ENCODE results near the gene KDR. TPM values are rescaled to one million over a fixed set of nuclear protein-coding genes. Genes with fewer than 3 reads are reported as not detected.
A peak's percentile ranks its signal among the peaks of the same experiment; 100 is the strongest.

Gene KDR
- polyA plus RNA-seq, 1 of the 3 experiments (the other 2 are of a cell fraction) = not detected

- H3K9me2 ChIP-seq = no peaks in the 10 kb centered on the region
- peaks cover 7% of the 10 kb centered on the region; the same call in 1 of the 2 replicates for H3K27me3 ChIP-seq (ENCODE audit: insufficient read depth)
- WGBS (ENCODE audit: low lambda C conversion rate) = 49% methylated on average over 3 of the region's 3 CpGs
- ChIA-PET POLR2A (no interaction called here), CTCF (no interaction called here)
- H4K20me1 ChIP-seq (ENCODE audit: insufficient read depth) = no peaks in the 10 kb centered on the region
- no peak overlapping the region for H2AFZ ChIP-seq (ENCODE audit: low read depth)
- no peak overlapping the region for H3K27ac ChIP-seq (ENCODE audit: low read depth in 2 of 2, low read length in 1 of 2)
- H3K4me2 ChIP-seq = no peak overlapping the region
- no peak for DNase-seq
- H3F3A ChIP-seq (replicated peaks; ENCODE audit: insufficient read depth) = no peaks in the 10 kb centered on the region
- H3K36me3 ChIP-seq (replicated peaks in 1 of 2; ENCODE audit: control insufficient read depth in 1 of 2, insufficient read depth in 2 of 2, low read length in 1 of 2) = no peaks in the 10 kb centered on the region
- H3K9ac ChIP-seq = no peak overlapping the region
- no peaks in the 10 kb centered on the region for H3K79me2 ChIP-seq (ENCODE audit: insufficient read depth)
- TF ChIP-seq USF1 (IDR thresholded peaks at IDR 0.05; ENCODE audit: borderline replicate concordance, low read depth) (no peak), SMC3 (IDR thresholded peaks at IDR 0.05; ENCODE audit: low read depth, low read length) (no peak), CTCF (IDR thresholded peaks at IDR 0.05) (no peak), GATA2 (CRISPR knock-in tag; IDR thresholded peaks at IDR 0.05) (no peak), YY1 (IDR thresholded peaks at IDR 0.05; ENCODE audit: low read depth) (no peak), JUND (IDR thresholded peaks at IDR 0.05) (no peak)
- no peaks in the 10 kb centered on the region for H3K9me3 ChIP-seq
- peaks cover 0 to 8% of the 10 kb centered on the region in 2 experiments; a peak in 2 of 4 replicates for H3K4me1 ChIP-seq (ENCODE audit: control insufficient read depth in 1 of 2, insufficient read depth in 2 of 2, low read depth in 1 of 2, low read length in 1 of 2)
- no peak overlapping the region for H3K4me3 ChIP-seq (ENCODE audit: low read depth in 2 of 2, low read length in 1 of 2)
Observed at GRCh38 chr4:55127053-55127452, 1.7 kb upstream of the KDR start.

GRCh38 chr4:55125763-55126541 is 557 bp upstream of the KDR start:
- Histone ChIP-seq H3K9ac (no peak overlapping the region), H3K27ac (ENCODE audit: low read depth in 2 of 2, low read length in 1 of 2) (no peak overlapping the region), H3K79me2 (ENCODE audit: insufficient read depth) (no peaks in the 10 kb centered on the region), H3K4me3 (ENCODE audit: low read depth in 2 of 2, low read length in 1 of 2) (peak overlapping the region; percentile 52 to 65), H3K9me3 (no peaks in the 10 kb centered on the region), H3K4me2 (peak overlapping the region; percentile 82), H3K27me3 (ENCODE audit: insufficient read depth) (peaks cover 7% of the 10 kb centered on the region; the same call in 1 of the 2 replicates), H4K20me1 (ENCODE audit: insufficient read depth) (no peaks in the 10 kb centered on the region), H2AFZ (ENCODE audit: low read depth) (peak overlapping the region; percentile 79; the same call in 1 of the 2 replicates), H3K36me3 (replicated peaks in 1 of 2; ENCODE audit: control insufficient read depth in 1 of 2, insufficient read depth in 2 of 2, low read length in 1 of 2) (no peaks in the 10 kb centered on the region), H3K4me1 (ENCODE audit: control insufficient read depth in 1 of 2, insufficient read depth in 2 of 2, low read depth in 1 of 2, low read length in 1 of 2) (peaks cover 0 to 8% of the 10 kb centered on the region in 2 experiments; a peak in 2 of 4 replicates), H3F3A (replicated peaks; ENCODE audit: insufficient read depth) (no peaks in the 10 kb centered on the region), H3K9me2 (no peaks in the 10 kb centered on the region)
- no peak for TF ChIP-seq IRF3 (IDR thresholded peaks at IDR 0.05; ENCODE audit: low read depth, low read length)
- TF ChIP-seq USF2 (IDR thresholded peaks at IDR 0.05; ENCODE audit: borderline replicate concordance, low read depth, low read length) = no peak
- TF ChIP-seq PBX3 (IDR thresholded peaks at IDR 0.05) = no peak
- no peak for TF ChIP-seq JUND (IDR thresholded peaks at IDR 0.05)
- no peak for TF ChIP-seq SIN3A (IDR thresholded peaks at IDR 0.05; ENCODE audit: borderline replicate concordance, low read depth, low read length)
- TF ChIP-seq FOSL2 (IDR thresholded peaks at IDR 0.05; ENCODE audit: borderline replicate concordance, low read depth) = no peak
- TF ChIP-seq USF1 (IDR thresholded peaks at IDR 0.05; ENCODE audit: borderline replicate concordance, low read depth) = no peak
- no peak for TF ChIP-seq GABPA (IDR thresholded peaks at IDR 0.05; ENCODE audit: low read depth)
- no peak for TF ChIP-seq EZH2phosphoT487 (IDR thresholded peaks at IDR 0.05; ENCODE audit: borderline replicate concordance, low read depth)
- no peak for TF ChIP-seq NFIC (IDR thresholded peaks at IDR 0.05; ENCODE audit: borderline replicate concordance)
- no peak for TF ChIP-seq YY1 (IDR thresholded peaks at IDR 0.05; ENCODE audit: low read depth)
- TF ChIP-seq CTCF (IDR thresholded peaks at IDR 0.05) = no peak
- ChIA-PET POLR2A (no interaction called here), CTCF (interaction anchor here (0.8 to 1.0 kb wide), 2 partner anchors 24 to 155 kb away, joined by 3 to 4 read pairs; no protein-coding TSS in a partner anchor)
- WGBS (ENCODE audit: low lambda C conversion rate) = 3% methylated on average over 25 of the region's 32 CpGs
- peak; percentile 46 for DNase-seq

Measured in SK-N-SH (cell line).